GM18511 (cell line): ENCODE measurements around the gene CABP5.
"Not testable (repeated sequence)": the region's sequence is repeated elsewhere in the genome, so short reads cannot be mapped to it uniquely, and the experiment has no call there.

ENCODE experiments used
- ATAC-seq: cut with Tn5 transposase; IDR thresholded peaks from one replicate; pipeline ENCODE4 v1.9.1; 2021; ENCODE audit warnings: mild to moderate bottlenecking, moderate library complexity; ENCODE audit not compliant: unreplicated experiment

The CABP5 gene

DNA sequence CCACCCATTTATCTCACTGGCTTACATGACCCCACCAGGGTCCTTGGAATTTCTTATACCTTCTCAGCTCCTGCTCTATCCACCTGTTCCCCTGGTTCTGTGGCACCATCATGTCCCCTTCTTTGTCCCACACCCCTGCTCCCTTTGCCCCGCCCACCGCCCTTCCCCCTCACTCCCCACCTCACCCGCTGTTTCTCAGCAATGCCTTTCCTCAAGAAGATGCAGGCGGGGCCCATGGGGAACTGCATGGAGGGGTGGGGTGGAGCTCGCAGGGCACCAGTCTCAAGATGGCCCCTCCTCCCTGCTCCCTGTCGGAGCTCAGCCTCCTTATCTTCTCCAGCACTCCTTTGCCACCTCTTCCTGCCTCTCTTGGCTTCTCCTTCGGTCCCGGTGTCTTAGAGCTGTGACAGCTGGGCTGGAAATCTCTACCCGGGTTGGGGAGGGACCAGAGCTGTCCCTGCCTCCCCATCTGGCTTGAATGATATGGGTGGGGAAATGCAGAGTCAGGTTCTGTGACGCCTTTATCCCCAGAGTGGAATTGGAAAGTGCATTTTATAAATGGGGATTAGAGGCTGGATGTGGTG, at the start of gene CABP5:
CABP5 (minus strand) TSS at position 405 of the 584 bp plus-strand sequence; CDS start at position 248, 157 bp downstream.
- no peak for ATAC-seq

DNA sequence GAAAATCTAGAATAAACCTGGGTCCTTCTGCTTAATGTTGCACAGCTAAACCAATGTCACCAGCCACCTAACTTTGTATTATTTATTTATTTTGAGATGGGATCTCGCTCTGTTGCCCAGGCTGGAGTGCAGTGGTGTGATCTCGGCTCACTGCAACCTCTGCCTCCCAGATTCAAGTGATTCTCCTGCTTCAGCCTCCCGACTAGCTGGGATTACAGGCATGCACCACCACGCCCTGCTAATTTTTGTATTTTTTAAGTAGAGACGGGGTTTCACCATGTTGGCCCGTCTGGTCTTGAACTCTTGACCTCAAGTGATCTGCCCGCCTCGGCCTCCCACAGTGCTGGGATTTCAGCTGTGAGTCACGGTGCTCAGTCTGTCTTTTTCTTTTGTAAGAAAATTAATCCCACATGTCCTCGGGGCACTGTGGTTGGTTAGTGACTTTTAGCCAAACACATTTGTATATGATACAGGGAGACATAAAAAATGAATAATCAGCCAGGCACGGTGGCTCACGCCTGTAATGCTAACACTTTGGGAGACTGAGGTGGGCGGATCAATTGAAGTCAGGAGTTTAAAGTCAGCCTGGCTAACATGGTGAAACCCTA, 47.3 kb upstream of the CABP5 start:
- ATAC-seq = not testable (repeated sequence)

DNA sequence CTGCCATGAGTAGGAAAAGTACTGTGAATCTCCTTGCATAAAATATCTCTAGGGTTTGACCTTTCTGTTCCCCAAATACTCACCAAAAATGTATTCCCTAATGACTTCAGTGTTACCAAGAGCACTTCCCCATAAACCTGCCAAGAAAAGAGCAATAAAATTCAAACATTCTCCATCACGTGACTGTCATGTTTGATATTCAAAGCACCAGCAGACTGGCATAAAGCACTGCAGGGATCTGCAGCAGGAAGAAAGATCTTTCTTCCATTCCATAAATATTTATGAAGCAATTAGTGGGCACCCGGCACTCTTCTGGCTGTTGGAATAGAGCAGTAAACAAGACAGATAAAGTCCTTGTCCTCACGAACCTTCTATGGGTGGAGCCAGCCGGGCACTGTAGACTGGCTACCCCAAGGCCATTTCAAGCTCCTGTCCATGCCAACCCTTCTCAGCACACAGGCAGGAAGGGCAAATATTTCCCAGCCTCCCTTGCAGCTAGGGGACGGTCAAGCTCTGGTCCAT, 46.5 kb upstream of the CABP5 start:
- no peak for ATAC-seq

DNA sequence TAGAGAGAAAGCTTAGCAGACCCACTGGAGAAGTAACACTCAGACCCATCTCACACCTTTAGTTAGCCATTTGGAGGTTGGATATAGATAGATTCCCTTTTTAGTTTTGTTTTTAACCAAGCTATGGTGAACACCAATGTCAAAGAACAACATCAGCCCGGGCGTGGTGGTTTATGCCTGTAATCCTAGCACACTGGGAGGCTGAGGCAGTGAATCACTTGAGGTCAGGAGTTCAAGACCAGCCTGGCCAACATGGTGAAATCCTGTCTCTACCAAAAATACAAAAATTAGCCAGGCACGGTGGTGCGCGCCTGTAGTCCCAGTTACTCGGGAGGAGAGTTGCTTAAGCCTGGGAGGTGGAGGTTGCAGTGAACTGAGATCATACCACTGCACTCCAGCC, 45.1 kb upstream of the CABP5 start:
- not testable (repeated sequence) for ATAC-seq

DNA sequence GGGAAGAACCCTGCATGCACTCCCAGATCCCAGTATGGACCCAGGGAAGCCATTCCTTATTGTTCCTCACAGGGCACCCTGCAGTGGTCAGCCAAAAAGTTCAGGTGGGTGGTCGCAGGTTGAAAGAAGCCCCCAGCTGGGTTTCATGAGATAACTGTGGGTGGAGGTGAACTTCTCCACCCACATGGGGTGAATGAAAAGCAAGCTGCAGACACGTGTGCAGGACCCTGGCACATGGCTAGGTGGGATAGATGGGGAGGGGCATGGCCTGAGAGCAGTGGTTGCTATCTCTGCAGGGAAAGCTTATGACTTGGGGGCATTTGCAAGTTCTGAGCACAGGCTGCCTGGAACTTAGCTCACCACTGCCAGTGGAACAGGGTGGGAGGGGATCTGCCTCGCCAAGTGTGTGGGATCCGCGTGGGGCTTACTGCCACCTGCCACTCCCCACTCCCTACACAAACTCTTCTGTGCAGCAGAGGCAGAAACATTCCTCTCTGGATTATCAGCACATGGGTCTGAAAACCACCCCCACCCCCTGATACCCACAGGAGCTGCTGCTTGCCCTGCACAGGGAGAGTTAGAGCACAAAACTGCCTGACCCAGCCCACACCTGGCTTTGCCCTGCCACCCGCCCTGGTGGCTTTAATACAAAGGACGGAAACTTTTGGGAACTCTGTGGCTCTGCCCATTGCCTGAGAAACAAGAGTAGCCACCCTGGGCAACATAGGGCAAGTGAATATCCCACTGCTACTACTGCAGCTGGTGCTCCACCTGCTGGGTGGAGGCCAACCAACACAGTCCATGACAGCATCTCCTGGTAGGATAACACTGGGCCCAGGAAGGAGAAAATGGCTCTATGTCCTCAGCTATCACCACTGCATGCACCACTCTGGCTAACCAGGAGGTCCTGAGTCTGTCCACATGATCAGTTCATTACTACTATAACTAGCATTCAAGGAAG, 42.3 kb upstream of the CABP5 start:
- no peak for ATAC-seq

DNA sequence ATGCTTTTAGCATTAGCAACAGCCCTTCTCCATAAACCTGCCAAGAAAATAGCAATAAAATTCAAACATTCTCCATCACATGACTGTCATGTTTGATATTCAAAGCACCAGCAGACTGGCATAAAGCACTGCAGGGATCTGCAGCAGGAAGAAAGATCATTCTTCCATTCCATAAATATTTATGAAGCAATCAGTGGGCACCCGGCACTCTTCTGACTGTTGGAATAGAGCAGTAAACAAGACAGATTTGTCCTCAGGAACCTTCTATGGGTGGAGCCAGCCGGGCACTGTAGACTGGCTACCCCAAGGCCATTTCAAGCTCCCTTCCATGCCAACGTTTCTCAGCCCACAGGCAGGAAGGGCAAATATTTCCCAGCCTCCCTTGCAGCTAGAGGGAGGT, 41.2 kb upstream of the CABP5 start:
- no peak for ATAC-seq

DNA sequence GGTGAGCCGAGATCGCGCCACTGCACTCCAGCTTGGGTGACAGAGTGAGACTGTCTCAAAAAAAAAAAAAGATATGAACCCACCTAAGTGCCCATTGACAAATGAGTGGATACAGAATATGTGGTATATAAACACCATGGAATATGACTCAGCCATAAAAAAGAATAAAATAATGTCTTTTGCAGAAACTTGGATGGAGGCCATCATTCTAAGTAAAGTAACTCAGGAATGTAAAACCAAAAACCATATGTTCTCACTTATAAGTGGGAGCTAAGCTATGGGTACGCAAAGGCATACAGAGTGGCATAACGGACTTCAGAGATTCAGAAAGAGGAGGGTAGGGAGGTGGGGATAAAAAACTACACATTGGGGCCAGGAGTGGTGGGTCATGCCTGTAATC, 37.2 kb upstream of the CABP5 start:
- no peak for ATAC-seq

DNA sequence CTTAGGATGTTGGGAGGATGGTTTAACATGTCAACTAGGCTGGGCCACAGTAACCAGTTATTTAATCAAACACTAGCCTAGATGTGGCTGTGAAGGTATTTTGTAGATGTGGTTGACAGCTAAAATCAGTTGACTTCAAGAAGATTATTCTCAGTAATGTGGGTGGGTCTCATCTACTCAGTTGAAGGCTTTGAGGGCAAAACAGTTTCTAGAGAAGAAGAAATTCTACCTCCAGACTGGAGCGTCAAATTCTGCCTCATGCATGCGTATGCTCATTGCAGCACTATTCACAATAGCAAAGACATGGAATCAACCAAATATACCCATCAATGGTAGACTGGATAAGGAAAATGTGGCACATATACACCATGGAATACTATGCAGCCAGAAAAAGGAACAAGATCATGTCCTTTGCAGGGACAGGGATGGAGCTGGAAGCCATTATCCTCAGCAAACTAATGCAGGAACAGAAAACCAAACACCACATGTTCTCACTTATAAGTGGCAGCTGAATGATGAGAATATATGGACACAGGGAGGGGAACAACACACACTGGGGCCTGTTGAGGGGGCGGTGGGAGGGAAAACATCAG, 26.4 kb upstream of the CABP5 start:
- not testable (repeated sequence) for ATAC-seq

DNA sequence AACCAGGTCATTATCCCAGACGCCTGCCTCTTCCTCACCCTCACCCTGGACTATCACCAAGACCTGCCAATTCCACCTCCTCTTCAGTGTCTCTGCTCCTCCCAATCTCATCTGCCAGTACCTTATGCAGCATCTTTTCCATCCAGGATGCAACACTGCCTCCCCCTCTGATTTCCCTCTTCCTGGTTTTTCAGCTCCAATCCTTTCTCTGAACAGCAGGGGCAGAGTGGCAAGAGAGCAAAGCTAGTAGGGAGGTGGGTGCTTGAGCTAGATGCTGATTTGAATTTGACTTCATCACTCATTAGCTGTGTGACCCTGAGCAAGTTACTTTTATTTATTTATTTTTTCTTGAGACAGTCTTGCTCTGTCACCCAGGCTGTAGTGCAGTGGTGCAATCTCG, 25.6 kb upstream of the CABP5 start:
- ATAC-seq = no peak

DNA sequence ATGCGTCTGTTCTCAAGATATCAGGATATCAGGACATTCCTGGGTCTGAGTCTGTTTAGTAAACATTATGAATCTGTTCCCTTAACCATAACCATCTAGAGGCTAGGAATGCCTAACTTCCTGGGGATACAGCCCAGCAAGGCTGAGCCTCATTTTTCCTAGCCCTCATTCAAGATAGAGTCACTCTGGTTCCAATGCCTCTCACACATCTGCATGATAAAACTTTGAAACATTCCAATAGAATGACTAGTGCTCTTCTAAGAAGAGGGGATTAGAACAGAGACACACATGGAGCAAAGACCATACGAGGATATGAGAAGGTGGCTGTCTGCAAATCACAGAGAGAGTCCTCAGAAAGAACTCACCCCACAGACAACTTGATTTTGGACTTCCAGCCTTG, 20.6 kb upstream of the CABP5 start:
- ATAC-seq = no peak

DNA sequence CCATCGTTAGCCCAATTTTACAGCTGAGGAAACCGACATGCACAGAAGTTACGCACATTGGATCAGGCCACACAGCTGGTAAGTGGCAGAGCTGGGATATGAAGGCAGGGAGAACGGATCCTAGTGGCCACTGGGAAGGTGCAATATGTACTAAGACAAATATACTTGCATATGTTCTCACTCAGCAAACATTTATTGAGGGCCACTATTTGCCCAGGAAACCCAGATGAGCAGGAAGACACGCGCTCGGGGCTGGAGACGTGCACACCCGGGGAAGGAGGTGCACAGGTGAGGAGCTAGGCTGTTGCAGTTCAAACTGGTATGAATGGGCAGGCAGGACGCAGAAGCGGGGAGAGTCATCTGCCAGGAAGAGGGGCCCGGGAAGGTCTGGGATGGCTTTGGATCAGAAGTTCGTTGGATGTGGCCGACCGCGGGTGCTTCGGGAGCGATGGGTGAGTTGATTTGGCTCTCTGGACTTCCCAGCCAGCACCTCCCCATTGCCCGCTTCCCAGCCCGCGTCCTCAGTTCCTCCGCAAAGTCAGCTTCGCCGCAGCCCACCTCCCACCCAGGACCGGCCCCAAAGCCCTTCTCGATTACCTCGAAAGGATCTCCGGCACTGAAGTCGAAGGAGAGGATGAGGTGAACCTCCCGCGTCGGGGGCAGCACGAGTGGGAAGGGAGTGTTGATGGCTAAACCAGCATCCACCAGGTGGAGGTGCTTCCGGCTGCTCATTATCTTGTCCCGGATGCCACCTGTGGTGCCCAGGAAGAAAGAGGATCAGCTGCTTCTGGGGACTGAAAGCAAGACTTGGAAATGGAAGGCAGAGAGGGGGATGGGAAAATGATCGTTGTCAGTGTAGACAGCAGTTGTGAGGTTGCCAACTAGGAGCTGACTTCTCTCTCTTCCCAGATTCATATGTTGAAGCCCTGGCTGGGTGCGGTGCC, 17.8 kb upstream of the CABP5 start:
- ATAC-seq = no peak

DNA sequence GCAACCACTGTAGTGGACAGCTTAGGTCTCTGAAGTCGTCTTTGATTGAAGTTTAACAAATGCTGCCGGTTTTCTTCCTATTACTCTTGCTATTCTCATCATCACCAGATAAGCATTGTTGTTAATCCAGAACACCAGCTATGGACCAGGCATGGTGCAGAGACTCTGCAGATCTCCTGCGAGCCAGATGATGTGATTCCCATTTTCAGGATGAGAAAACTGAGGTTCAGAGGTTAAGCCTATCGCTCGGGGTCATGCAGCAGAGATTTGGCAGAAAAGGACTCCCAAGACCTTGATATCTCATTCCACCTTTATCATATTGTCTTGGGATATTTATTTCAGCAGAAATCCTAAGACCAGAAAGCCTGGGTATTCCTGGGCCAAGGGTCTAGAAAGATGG, 16.5 kb upstream of the CABP5 start:
- ATAC-seq = no peak

DNA sequence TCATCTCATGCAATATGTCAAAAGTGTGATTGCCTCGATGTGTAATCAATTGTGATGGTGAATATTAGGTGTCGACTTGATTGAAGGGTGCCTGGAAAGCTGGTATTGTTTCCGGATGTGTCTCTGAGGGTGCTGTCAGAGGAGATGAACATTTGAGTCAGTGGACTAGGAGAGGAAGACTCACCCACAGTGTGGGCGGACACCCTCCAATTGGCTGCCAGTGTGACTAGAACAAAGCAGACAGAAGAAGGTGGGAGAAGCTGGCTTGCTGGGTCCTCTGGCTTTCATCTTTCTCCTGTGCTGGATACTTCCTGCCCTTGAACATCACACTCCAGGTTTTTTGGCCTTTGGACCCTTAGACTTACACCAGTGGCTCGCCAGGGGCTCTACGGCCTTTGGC, 15.5 kb upstream of the CABP5 start:
- no peak for ATAC-seq

DNA sequence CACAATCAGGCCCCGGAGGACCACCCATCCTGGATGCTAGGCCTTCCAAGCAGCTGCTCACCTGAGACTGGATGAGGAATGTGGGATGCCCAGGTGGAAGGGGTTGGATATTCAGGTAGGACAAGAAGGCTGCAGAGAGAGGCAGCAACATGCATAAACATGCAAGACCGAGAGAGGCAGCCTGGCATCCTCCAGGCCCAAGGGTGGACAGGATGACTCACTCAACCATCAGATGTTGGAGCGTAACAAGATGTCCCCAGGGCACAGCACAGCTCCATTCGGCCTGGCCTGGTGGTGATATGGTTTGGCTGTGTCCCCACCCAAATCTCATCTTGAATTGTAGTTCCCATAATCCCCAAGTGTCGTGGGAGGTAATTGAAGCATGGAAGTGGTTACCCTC, 10.0 kb upstream of the CABP5 start:
- ATAC-seq = no peak

DNA sequence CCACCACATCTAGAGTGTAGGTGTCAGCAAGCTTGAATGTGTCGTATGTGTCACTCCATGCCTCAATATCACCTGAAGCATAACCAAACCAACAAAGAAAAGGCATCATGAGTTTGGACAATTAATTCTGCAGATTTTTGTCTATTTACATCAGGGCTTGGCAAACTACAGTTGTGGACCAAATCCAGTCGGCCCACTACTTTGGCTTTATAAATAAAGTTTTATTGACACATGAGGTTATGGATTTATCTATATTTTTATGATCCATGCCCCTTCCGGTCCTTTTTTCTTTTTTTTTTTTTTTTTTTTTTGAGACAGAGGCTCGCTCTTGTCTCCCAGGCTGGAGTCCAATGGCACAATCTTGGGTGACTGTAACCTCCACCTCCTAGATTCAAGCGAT, 9.2 kb upstream of the CABP5 start:
- ATAC-seq = no peak

DNA sequence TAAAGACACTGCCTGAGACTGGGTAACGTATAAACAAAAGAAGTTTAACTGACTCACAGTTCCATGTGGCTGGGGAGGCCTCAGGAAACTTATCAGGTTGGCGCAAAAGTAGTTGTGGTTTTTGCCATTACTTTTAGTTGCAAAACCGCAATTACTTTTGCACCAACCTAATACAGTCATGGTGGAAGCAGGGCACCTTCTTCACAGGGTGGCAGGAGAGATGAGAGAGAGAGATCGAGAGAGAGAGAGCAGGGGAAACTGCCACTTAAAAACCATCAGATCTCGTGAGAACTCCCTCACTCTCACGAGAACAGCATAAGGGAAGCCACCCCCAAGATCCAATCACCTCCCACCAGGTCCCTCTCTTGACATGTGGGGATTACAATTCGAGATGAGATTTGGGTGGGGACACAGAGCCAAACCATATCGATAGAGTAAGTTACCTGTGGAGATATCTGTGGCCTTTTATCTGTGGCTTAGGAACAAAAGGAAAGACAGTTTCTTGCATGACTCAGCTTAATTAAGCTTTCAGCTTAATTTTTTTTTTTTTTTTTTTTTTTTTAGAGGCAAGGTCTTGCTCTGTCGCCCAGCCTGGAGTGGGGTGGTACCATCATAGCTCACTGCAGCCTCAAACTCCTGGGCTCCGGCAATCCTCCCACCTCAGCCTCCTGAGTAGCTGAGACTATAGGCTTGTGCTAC, 7.6 kb upstream of the CABP5 start:
- no peak for ATAC-seq

DNA sequence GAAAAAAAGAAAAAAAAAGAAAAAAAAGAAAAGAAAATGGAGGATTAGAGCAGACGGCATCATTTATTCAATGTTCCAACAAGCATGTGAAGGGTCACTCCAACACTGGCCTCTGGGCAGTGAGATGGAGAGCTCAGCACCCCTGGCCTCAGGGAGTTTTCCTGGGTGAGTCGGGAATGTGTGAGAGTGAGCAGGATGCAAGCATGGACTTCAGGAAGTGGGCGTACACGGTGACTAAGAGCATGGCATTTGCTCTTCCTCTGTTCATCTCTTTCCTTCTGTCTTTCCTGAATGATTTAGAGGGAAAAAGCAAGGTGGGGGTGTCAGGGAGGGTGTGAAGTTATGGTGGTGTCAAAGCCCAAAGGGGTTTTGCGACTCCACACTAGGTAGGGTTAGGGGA, 682 bp upstream of the CABP5 start:
- ATAC-seq = no peak

DNA sequence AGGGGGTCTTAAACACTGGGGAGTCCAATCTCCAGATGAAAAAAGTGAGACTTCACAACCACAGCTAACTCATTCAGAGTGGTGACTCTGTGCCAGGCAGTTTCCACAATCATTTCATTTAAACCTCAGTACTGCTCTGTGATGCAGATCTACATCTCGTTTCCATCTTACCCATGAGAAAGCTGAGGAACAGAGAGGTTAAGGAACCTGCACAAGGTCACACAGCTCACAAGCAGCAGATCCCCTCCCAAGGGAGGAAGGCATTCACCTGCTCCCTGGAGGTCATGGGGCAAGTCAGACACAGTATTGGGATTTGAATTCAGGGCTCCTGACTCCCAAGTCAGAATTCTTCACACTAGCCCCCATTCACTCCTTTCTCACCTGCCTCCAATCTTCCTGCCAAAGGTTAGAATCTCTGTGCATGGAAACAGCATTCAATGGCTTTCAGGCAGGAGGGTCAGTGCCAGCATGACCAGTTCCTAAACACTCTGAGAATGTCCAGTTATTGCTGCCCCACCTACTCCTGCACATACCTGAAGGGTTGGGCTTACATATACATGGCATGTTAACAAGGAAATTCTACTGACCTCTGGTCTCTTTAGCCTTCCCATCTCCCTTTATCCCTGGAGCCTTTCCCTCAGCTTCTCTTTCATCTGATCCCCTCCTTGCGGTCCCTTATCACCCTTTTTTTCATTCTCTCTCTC, 1.9 kb downstream of the CABP5 start:
- no peak for ATAC-seq

DNA sequence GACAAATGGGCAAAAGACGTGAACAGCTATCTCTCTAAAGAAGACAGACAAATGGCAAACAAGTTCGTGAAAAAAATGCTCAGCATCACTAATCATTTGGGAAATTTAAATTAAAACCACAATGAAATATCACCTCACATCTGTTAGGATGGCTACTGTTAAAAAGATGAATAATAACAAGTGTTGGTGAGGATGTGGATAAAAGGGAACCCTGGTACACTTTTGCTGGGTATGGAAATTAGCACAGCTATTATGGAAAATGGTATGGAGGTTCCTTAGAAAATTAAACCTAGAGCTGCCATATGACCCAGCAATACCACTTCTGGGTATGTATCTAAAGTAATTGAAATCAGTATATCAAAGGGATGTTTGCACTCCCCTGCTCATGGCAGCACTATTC, 7.1 kb downstream of the CABP5 start:
- ATAC-seq = no peak
